DND-41 (cell line): Measurements from ENCODE around the gene ESRP2.

ENCODE experiments used
- EZH2 ChIP-seq: IDR thresholded peaks from 3 replicates; pipeline ENCODE4 v1.6.1; 2012; ENCODE audit warnings: borderline replicate concordance, low read depth, mild to moderate bottlenecking, moderate library complexity, low read length, inconsistent platforms; ENCODE audit not compliant: severe bottlenecking
- TF ChIP-seq, protein P1 (sequence below): IDR thresholded peaks from 2 replicates; pipeline ENCODE4 v1.5.1; 2012; ENCODE audit warnings: borderline replicate concordance, low read length, moderate library complexity, mild to moderate bottlenecking; ENCODE audit not compliant: poor library complexity, severe bottlenecking; ENCODE audit errors: extremely low read depth

DNA sequence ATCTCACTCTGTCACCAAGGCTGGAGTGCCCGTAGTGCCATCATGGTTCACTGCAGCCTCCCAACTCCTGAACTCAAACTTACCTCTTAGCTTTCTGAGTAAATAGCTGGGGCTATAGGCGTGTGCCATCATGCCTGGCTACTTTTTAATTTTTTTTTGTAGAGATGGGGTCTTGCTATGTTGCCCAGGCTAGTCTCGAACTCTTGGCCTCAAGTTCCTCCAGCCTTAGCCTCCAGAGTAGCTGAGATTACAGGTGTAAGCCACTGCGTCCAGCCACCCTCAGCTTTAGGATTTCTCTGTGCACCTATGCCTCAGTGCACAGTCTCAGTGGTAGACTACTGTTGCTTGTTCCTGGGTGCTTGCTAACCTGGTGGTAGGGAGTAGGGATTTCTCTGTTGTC, 33.9 kb upstream of the ESRP2 start:
- TF ChIP-seq, protein P1, sequence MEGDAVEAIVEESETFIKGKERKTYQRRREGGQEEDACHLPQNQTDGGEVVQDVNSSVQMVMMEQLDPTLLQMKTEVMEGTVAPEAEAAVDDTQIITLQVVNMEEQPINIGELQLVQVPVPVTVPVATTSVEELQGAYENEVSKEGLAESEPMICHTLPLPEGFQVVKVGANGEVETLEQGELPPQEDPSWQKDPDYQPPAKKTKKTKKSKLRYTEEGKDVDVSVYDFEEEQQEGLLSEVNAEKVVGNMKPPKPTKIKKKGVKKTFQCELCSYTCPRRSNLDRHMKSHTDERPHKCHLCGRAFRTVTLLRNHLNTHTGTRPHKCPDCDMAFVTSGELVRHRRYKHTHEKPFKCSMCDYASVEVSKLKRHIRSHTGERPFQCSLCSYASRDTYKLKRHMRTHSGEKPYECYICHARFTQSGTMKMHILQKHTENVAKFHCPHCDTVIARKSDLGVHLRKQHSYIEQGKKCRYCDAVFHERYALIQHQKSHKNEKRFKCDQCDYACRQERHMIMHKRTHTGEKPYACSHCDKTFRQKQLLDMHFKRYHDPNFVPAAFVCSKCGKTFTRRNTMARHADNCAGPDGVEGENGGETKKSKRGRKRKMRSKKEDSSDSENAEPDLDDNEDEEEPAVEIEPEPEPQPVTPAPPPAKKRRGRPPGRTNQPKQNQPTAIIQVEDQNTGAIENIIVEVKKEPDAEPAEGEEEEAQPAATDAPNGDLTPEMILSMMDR: no peak
- TF ChIP-seq EZH2: no peak
